HepG2 (cell line): ENCODE measurements around the gene ERCC2. TPM values are rescaled to one million over a fixed set of nuclear protein-coding genes. Genes with fewer than 3 reads are reported as not detected.

Experiments used
- AHR ChIP-seq: IDR thresholded peaks from 2 replicates; pipeline ENCODE4 v1.6.1; 2018; ENCODE audit warnings: missing genetic modification reagents, missing compliant biosample characterization
- CTCF ChIP-seq: sonication (generic); formaldehyde crosslinking; IDR thresholded peaks from 2 replicates; pipeline ENCODE4 v1.5.0; 2020; ENCODE audit warnings: mild to moderate bottlenecking, missing genetic modification reagents, moderate library complexity
- FOXC1 ChIP-seq: sonication (generic); formaldehyde crosslinking; IDR thresholded peaks from 2 replicates; pipeline ENCODE4 v1.8.0; 2022; ENCODE audit warnings: mild to moderate bottlenecking, missing genetic modification reagents, borderline replicate concordance
- FOXJ3 ChIP-seq: sonication (generic); formaldehyde crosslinking; IDR thresholded peaks from 2 replicates; pipeline ENCODE4 v1.4.0; 2020; ENCODE audit warnings: missing genetic modification reagents, mild to moderate bottlenecking, borderline replicate concordance
- HNRNPLL ChIP-seq: fragments of 200-400 bp; formaldehyde crosslinking; IDR thresholded peaks from 2 replicates; pipeline ENCODE4 v1.6.1; 2017; ENCODE audit warnings: mild to moderate bottlenecking, low read depth, low read length; ENCODE audit not compliant: poor library complexity, severe bottlenecking
- MIER3 ChIP-seq: IDR thresholded peaks from 2 replicates; pipeline ENCODE4 v1.6.1; 2016; ENCODE audit warnings: missing compliant biosample characterization, borderline replicate concordance
- MTF2 ChIP-seq: sonication (generic); formaldehyde crosslinking; IDR thresholded peaks from 2 replicates; pipeline ENCODE4 v1.5.0; 2020; ENCODE audit warnings: missing genetic modification reagents, borderline replicate concordance
- MYC ChIP-seq: sonication (generic); formaldehyde crosslinking; IDR thresholded peaks from 2 replicates; pipeline ENCODE4 v1.9.0; 2021; ENCODE audit warnings: missing genetic modification reagents, borderline replicate concordance
- NONO ChIP-seq, 2 experiments: fragments of 450-650 bp in 1 of 2; sonication (generic) in 1 of 2; formaldehyde crosslinking in 1 of 2; IDR thresholded peaks in 1 of 2; conservative IDR thresholded peaks in 1 of 2; 2 replicates each; pipeline versions ENCODE4 v1.6.1 to v1.8.0; 2017 to 2022; ENCODE audit warnings: mild to moderate bottlenecking in 1 of 2, missing genetic modification reagents in 1 of 2, moderate library complexity in 1 of 2
- RELA ChIP-seq: sonication (generic); formaldehyde crosslinking; IDR thresholded peaks from 2 replicates; pipeline ENCODE4 v1.4.0; 2020; ENCODE audit warnings: missing genetic modification reagents
- SPEN ChIP-seq: sonication (generic); formaldehyde crosslinking; IDR thresholded peaks from 2 replicates; pipeline ENCODE4 v1.5.1; 2020; ENCODE audit warnings: low read depth, mild to moderate bottlenecking, missing genetic modification reagents
- STAG1 ChIP-seq: sonication (generic); formaldehyde crosslinking; IDR thresholded peaks from 2 replicates; pipeline ENCODE4 v1.4.0; 2020; ENCODE audit warnings: missing genetic modification reagents
- TCF12 ChIP-seq, 2 experiments: fragments of 450-650 bp in 1 of 2; sonication (generic) in 1 of 2; formaldehyde crosslinking in 1 of 2; IDR thresholded peaks; 2 replicates each; pipeline versions ENCODE4 v1.6.1 to v1.8.0; 2017 to 2022; ENCODE audit warnings: antibody characterized with exemption in 1 of 2, mild to moderate bottlenecking in 1 of 2, missing genetic modification reagents in 1 of 2, moderate library complexity in 1 of 2
- ZNF737 ChIP-seq: sonication (generic); formaldehyde crosslinking; IDR thresholded peaks from 2 replicates; pipeline ENCODE4 v1.5.0; 2020; ENCODE audit warnings: missing genetic modification reagents, mild to moderate bottlenecking, borderline replicate concordance
- ZNF768 ChIP-seq: sonication (generic); formaldehyde crosslinking; IDR thresholded peaks from 2 replicates; pipeline ENCODE4 v1.4.0; 2020; ENCODE audit warnings: missing genetic modification reagents
- polyA plus RNA-seq, 8 experiments: library from polyadenylated mRNA; depleted of rRNA in 3 of 8; stranded (reverse) in 7 of 8; unstranded in 1 of 8; fragments of >200 nt; fragmentation: Illumina TruSeq in 4 of 8; extraction: Trizol in 4 of 8; gene quantifications; 2 replicates each; pipeline versions ENCODE4 v1.2.1 to v1.2.3, GENCODE V29; 2011 to 2016; ENCODE audit warnings: low read depth in 4 of 8, missing spikeins in 1 of 8, mixed read lengths in 1 of 8; ENCODE audit not compliant: insufficient read depth in 1 of 8
- total RNA-seq, 5 experiments: library from RNA; depleted of rRNA; stranded (reverse); fragments of >200 nt; fragmentation: Illumina TruSeq; extraction: Trizol; gene quantifications; 2 replicates each; pipeline ENCODE4 v1.2.3, GENCODE V29; 2016; ENCODE audit warnings: low read depth in 1 of 5
- TF ChIP-seq, protein P1 (sequence below): sonication (generic); IDR thresholded peaks from 2 replicates; pipeline ENCODE4 v1.6.1; 2016; ENCODE audit warnings: low read depth, borderline replicate concordance
- TF ChIP-seq, protein P2 (sequence below): sonication (generic); formaldehyde crosslinking; IDR thresholded peaks from 2 replicates; pipeline ENCODE4 v1.5.1; 2020; ENCODE audit warnings: mild to moderate bottlenecking, missing genetic modification reagents, moderate library complexity
- TF ChIP-seq, protein P3 (sequence below), 2 experiments: sonication (generic) in 1 of 2; formaldehyde crosslinking in 1 of 2; IDR thresholded peaks; 2 replicates each; pipeline versions ENCODE4 v1.4.0 to v1.6.1; 2018 to 2020; ENCODE audit warnings: missing genetic modification reagents in 2 of 2, borderline replicate concordance in 1 of 2, low read depth in 1 of 2, mild to moderate bottlenecking in 1 of 2, missing biosample characterization in 1 of 2
- TF ChIP-seq, protein P4 (sequence below): sonication (generic); formaldehyde crosslinking; IDR thresholded peaks from 2 replicates; pipeline ENCODE4 v1.4.0; 2020; ENCODE audit warnings: missing genetic modification reagents

The ERCC2 gene
- total and polyA plus RNA-seq, 2 of the 13 experiments (the other 11 are each of a cell fraction or from before 2014, with no cell fraction given) = 25.4 to 49.2 TPM

DNA sequence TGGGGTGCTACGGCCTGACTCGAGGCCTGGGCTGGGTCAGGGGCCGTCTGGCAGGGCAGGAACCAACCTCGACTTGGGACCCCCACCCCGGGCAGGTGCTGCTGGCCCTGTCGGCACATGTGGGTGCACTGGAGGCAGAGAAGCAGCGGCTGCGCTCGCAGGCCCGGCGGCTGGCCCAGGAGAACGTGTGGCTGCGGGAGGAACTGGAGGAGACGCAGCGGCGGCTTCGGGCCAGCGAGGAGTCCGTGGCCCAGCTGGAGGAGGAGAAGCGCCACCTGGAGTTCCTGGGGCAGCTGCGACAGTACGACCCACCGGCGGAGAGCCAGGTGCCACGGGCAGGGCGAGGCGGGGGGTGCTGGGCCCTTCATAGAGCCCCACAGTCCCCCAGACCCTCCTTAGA lies 23.9 kb downstream of the ERCC2 start (continued):
- TF ChIP-seq, protein P1, sequence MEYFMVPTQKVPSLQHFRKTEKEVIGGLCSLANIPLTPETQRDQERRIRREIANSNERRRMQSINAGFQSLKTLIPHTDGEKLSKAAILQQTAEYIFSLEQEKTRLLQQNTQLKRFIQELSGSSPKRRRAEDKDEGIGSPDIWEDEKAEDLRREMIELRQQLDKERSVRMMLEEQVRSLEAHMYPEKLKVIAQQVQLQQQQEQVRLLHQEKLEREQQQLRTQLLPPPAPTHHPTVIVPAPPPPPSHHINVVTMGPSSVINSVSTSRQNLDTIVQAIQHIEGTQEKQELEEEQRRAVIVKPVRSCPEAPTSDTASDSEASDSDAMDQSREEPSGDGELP = peak; percentile 69; the same call in 1 of the 2 replicates
- TF ChIP-seq TCF12 (IDR thresholded peaks at IDR 0.05) = no peak
- TF ChIP-seq TCF12 (CRISPR knock-in tag; IDR thresholded peaks at IDR 0.05) = no peak
- peak; percentile 63 for TF ChIP-seq CTCF (CRISPR knock-in tag)
- peak; percentile 93; the same call in 1 of the 2 replicates for TF ChIP-seq MTF2 (CRISPR knock-in tag)
- no peak for TF ChIP-seq SPEN (CRISPR knock-in tag)
- TF ChIP-seq, protein P2, sequence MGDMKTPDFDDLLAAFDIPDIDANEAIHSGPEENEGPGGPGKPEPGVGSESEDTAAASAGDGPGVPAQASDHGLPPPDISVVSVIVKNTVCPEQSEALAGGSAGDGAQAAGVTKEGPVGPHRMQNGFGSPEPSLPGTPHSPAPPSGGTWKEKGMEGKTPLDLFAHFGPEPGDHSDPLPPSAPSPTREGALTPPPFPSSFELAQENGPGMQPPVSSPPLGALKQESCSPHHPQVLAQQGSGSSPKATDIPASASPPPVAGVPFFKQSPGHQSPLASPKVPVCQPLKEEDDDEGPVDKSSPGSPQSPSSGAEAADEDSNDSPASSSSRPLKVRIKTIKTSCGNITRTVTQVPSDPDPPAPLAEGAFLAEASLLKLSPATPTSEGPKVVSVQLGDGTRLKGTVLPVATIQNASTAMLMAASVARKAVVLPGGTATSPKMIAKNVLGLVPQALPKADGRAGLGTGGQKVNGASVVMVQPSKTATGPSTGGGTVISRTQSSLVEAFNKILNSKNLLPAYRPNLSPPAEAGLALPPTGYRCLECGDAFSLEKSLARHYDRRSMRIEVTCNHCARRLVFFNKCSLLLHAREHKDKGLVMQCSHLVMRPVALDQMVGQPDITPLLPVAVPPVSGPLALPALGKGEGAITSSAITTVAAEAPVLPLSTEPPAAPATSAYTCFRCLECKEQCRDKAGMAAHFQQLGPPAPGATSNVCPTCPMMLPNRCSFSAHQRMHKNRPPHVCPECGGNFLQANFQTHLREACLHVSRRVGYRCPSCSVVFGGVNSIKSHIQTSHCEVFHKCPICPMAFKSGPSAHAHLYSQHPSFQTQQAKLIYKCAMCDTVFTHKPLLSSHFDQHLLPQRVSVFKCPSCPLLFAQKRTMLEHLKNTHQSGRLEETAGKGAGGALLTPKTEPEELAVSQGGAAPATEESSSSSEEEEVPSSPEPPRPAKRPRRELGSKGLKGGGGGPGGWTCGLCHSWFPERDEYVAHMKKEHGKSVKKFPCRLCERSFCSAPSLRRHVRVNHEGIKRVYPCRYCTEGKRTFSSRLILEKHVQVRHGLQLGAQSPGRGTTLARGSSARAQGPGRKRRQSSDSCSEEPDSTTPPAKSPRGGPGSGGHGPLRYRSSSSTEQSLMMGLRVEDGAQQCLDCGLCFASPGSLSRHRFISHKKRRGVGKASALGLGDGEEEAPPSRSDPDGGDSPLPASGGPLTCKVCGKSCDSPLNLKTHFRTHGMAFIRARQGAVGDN = peak; percentile 59
- peak; percentile 50 for TF ChIP-seq STAG1
- TF ChIP-seq HNRNPLL = peak; percentile 46
- TF ChIP-seq FOXC1 (CRISPR knock-in tag) = peak; percentile 51; the same call in 1 of the 2 replicates
- TF ChIP-seq FOXJ3 (CRISPR knock-in tag) = no peak
- no peak for TF ChIP-seq RELA (CRISPR knock-in tag)
- peak; percentile 30; the same call in 1 of the 2 replicates for TF ChIP-seq ZNF768 (CRISPR knock-in tag)
- no peak for TF ChIP-seq MIER3 (CRISPR knock-in tag)
- no peak for TF ChIP-seq NONO (IDR thresholded peaks at IDR 0.05)
- no peak for TF ChIP-seq NONO (CRISPR knock-in tag; conservative IDR thresholded peaks at IDR 0.05)
- TF ChIP-seq MYC (CRISPR knock-in tag) = peak; percentile 20; the same call in 1 of the 2 replicates
- TF ChIP-seq, protein P3, sequence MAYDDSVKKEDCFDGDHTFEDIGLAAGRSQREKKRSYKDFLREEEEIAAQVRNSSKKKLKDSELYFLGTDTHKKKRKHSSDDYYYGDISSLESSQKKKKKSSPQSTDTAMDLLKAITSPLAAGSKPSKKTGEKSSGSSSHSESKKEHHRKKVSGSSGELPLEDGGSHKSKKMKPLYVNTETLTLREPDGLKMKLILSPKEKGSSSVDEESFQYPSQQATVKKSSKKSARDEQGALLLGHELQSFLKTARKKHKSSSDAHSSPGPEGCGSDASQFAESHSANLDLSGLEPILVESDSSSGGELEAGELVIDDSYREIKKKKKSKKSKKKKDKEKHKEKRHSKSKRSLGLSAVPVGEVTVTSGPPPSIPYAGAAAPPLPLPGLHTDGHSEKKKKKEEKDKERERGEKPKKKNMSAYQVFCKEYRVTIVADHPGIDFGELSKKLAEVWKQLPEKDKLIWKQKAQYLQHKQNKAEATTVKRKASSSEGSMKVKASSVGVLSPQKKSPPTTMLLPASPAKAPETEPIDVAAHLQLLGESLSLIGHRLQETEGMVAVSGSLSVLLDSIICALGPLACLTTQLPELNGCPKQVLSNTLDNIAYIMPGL (CRISPR knock-in tag; IDR thresholded peaks at IDR 0.05; ENCODE audit: borderline replicate concordance in 1 of 2, low read depth in 1 of 2) = peak; percentile 26 to 28; a peak in 2 of 4 replicates
- no peak for TF ChIP-seq ZNF737 (CRISPR knock-in tag)
- TF ChIP-seq, protein P4, sequence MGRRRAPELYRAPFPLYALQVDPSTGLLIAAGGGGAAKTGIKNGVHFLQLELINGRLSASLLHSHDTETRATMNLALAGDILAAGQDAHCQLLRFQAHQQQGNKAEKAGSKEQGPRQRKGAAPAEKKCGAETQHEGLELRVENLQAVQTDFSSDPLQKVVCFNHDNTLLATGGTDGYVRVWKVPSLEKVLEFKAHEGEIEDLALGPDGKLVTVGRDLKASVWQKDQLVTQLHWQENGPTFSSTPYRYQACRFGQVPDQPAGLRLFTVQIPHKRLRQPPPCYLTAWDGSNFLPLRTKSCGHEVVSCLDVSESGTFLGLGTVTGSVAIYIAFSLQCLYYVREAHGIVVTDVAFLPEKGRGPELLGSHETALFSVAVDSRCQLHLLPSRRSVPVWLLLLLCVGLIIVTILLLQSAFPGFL (CRISPR knock-in tag) = no peak
- 0 out of 2 replicates have a peak, but pooled peaks have one; percentile 15 for TF ChIP-seq AHR (CRISPR knock-in tag)
